ENCODE data around the gene HAGH.

DNA sequence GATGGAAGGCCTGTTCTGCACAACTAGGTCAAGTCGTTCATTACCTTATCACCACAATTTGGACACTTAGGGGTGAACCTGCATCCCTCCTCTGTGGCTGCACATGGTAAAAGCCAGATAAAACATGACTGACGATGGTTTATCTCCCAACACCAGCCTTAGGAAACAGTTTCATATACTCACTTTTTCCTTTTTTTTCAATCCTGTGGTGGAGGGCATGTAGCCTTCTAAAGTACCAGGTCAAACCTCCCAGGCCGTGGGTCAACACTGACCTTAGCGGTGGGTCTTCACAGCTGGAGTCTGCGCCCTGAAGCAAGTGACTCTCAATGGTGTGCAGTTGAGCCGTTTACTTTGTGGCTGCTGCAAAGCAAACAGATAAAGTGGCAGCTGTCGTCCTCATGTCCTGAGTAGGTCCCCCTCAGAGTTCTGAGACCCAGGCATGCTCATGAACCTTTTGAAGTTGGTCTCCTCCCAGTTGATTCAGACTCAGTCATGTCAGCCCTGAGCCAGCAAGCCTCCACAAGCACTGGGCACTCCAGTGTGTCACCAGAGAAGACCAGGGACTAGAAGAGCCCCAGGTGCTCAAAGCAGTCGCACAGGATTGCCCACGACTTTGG lies 6.3 kb upstream of the HAGH start:
- TF ChIP-seq, protein P1, sequence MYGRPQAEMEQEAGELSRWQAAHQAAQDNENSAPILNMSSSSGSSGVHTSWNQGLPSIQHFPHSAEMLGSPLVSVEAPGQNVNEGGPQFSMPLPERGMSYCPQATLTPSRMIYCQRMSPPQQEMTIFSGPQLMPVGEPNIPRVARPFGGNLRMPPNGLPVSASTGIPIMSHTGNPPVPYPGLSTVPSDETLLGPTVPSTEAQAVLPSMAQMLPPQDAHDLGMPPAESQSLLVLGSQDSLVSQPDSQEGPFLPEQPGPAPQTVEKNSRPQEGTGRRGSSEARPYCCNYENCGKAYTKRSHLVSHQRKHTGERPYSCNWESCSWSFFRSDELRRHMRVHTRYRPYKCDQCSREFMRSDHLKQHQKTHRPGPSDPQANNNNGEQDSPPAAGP (tag by site-specific recombination; IDR thresholded peaks at IDR 0.05): no peak
- TF ChIP-seq ZNF560 (tag by site-specific recombination; IDR thresholded peaks at IDR 0.05; ENCODE audit: borderline replicate concordance) (no peak), ZNF501 (tag by site-specific recombination; IDR thresholded peaks at IDR 0.05) (no peak)
- TF ChIP-seq, protein P2, sequence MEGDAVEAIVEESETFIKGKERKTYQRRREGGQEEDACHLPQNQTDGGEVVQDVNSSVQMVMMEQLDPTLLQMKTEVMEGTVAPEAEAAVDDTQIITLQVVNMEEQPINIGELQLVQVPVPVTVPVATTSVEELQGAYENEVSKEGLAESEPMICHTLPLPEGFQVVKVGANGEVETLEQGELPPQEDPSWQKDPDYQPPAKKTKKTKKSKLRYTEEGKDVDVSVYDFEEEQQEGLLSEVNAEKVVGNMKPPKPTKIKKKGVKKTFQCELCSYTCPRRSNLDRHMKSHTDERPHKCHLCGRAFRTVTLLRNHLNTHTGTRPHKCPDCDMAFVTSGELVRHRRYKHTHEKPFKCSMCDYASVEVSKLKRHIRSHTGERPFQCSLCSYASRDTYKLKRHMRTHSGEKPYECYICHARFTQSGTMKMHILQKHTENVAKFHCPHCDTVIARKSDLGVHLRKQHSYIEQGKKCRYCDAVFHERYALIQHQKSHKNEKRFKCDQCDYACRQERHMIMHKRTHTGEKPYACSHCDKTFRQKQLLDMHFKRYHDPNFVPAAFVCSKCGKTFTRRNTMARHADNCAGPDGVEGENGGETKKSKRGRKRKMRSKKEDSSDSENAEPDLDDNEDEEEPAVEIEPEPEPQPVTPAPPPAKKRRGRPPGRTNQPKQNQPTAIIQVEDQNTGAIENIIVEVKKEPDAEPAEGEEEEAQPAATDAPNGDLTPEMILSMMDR (tag by site-specific recombination; IDR thresholded peaks at IDR 0.05): no peak
- TF ChIP-seq, protein P3, sequence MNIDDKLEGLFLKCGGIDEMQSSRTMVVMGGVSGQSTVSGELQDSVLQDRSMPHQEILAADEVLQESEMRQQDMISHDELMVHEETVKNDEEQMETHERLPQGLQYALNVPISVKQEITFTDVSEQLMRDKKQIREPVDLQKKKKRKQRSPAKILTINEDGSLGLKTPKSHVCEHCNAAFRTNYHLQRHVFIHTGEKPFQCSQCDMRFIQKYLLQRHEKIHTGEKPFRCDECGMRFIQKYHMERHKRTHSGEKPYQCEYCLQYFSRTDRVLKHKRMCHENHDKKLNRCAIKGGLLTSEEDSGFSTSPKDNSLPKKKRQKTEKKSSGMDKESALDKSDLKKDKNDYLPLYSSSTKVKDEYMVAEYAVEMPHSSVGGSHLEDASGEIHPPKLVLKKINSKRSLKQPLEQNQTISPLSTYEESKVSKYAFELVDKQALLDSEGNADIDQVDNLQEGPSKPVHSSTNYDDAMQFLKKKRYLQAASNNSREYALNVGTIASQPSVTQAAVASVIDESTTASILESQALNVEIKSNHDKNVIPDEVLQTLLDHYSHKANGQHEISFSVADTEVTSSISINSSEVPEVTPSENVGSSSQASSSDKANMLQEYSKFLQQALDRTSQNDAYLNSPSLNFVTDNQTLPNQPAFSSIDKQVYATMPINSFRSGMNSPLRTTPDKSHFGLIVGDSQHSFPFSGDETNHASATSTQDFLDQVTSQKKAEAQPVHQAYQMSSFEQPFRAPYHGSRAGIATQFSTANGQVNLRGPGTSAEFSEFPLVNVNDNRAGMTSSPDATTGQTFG (tag by site-specific recombination; IDR thresholded peaks at IDR 0.05; ENCODE audit: borderline replicate concordance): no peak

Measured in HEK293 (cell line).